IgD-negative memory B cell (primary cell): ENCODE data around the gene SMIM1. TPM values are rescaled to one million over a fixed set of nuclear protein-coding genes. Genes with fewer than 3 reads are reported as not detected.
"Not testable (repeated sequence)": the region's sequence is repeated elsewhere in the genome, so short reads cannot be mapped to it uniquely, and the experiment has no call there.

Source experiments
- H3K27ac Mint-ChIP-seq, 3 donors: one replicate each; pipeline ENCODE4 v1.8.0; 2020 to 2022; ENCODE audit warnings: mild to moderate bottlenecking in 3 of 3, mixed read lengths in 3 of 3, moderate library complexity in 1 of 3
- H3K27me3 Mint-ChIP-seq: one replicate; pipeline ENCODE4 v1.8.0; 2021; ENCODE audit warnings: mixed read lengths
- H3K36me3 Mint-ChIP-seq: one replicate; pipeline ENCODE4 v1.8.0; 2020; ENCODE audit warnings: mild to moderate bottlenecking, mixed read lengths
- H3K4me1 Mint-ChIP-seq, 3 donors: one replicate each; pipeline ENCODE4 v1.8.0; 2020 to 2022; ENCODE audit warnings: mixed read lengths in 3 of 3, mild to moderate bottlenecking in 1 of 3
- H3K4me3 Mint-ChIP-seq, 4 donors: one replicate each; pipeline ENCODE4 v1.8.0; 2020 to 2022; ENCODE audit warnings: mild to moderate bottlenecking in 4 of 4, mixed read lengths in 4 of 4, moderate library complexity in 3 of 4
- H3K9me3 Mint-ChIP-seq, 3 donors: one replicate each; pipeline ENCODE4 v1.8.0; 2020 to 2021; ENCODE audit warnings: mixed read lengths in 3 of 3, mild to moderate bottlenecking in 1 of 3
- polyA plus RNA-seq: library from polyadenylated mRNA; unstranded; fragments of 300-500 nt; fragmentation: Illumina TruSeq; gene quantifications from one replicate; pipeline ENCODE4 v1.2.3, GENCODE V29; 2021

Gene SMIM1
- polyA plus RNA-seq, 1 donor from 2014 or later, result not detected

DNA sequence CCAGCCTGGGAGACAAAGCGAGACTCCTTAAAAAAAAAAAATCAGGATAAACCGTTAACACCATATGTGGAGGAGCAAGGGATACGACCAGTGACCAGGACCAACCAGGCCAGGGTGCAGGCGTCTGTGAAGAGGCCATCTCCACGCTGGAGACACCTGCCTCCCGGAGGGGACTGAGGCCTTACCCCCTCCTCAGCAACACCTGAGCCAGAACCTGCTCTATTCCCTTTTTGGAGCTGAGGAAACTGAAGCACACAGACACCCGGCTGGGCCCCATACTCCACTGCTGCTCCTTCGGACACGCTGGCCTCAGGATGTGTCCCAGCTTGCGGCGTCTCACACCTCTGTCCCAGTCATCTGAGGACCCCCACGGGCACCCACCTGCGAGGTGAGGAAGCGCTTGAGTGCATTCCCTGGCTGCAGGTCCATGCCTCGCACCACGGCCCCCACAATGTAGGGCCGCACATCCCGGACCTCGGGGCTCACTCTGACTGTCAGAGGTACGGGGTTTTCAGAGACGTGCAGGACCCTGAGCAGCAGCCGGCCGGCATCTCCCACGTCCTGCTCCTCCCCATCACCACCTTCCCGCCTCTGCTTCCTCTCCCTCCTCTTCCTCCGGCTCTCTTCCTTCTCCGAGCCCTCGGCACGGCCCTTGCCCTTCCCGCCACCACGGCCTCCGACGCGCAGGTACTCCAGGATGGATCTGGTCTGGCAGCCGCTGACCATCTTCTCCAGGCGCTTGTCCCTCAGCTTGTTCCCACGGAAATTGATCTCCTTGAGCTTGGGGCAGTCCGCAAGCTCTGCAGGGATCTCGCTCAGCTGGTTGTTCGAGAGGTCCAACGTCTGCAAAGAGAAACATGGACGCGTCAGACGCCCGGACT is 14.2 kb downstream of the SMIM1 start:
- H3K27ac Mint-ChIP-seq, result peak overlapping the region in 1 of 3 donors; percentile 67
- H3K36me3 Mint-ChIP-seq, result peaks cover 11% of the 10 kb centered on the region
- no peak overlapping the region for H3K4me3 Mint-ChIP-seq
- H3K9me3 Mint-ChIP-seq, result no peaks in the 10 kb centered on the region
- peaks cover 0 to 7% (median 0%) of the 10 kb centered on the region in 3 donors for H3K4me1 Mint-ChIP-seq
- H3K27me3 Mint-ChIP-seq, result no peaks in the 10 kb centered on the region

DNA sequence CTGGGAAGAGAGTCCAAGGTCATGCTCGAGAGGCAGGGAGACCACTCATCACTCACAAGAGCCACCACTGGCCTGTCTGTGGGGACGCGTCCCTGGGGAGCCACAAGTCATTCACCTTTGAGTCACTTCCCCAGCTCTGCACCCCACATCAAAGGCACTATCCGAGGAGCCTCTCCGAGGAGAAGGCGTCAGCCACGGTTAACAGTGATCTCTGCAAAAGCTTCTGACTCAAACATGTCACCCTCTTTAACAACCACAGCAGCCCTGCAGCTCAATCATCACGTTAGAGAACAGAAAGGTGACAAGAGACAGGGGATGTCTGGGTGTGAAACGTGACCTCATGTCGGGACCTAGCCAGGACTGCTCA is 14.8 kb downstream of the SMIM1 start:
- Mint-ChIP-seq H3K4me1 (peaks cover 0 to 9% (median 0%) of the 10 kb centered on the region in 3 donors), H3K4me3 (no peak overlapping the region), H3K27me3 (no peaks in the 10 kb centered on the region), H3K9me3 (no peaks in the 10 kb centered on the region), H3K27ac (peak overlapping the region in 1 of 3 donors; percentile 67), H3K36me3 (peaks cover 11% of the 10 kb centered on the region)

DNA sequence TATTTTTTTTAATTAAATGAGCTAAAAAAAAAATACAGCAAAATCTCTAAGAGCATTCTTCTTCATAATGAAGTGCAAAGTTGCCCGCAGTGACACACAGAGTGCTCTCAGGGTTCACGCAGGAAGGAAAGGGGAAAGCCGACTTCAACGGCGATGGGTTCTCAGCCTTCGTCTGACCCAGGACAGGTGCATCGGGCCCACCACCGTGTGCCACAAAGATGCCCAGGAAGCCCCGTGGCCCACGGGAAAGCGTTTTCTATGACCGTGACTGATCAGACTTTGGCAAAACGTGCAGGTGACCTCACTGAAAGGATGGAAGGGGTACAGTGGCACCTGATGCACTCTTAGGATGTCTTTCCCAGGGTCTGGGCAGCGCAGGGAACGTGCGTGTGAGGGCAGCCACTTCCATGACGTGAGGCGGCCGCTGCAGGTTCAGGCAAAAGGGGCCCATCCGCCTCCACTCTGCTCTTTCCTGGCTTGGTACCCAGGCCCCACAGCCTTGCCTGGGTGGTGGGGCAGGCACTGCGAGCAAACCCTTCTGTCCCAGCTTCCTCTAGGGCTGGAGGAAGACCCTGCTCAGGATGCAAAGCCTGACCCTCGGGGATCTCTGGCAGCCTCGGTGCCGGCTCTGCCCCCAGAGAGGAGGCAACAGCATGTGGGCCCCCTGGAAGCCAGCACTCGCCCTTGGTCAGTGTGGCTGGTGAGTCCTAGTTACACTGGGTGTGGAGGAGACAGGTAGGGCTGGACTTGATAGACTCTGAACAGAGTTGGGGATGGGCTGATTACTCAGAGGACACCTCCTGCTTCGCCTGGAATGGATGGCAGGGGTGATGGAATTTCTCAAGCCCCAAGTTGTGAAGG is 15.4 kb downstream of the SMIM1 start:
- H3K4me1 Mint-ChIP-seq, result peaks cover 0 to 12% (median 3%) of the 10 kb centered on the region in 3 donors
- H3K27ac Mint-ChIP-seq, result peak overlapping the region in 1 of 3 donors; percentile 67
- H3K27me3 Mint-ChIP-seq, result no peaks in the 10 kb centered on the region
- H3K9me3 Mint-ChIP-seq, result no peaks in the 10 kb centered on the region
- peaks cover 11% of the 10 kb centered on the region for H3K36me3 Mint-ChIP-seq
- no peak overlapping the region for H3K4me3 Mint-ChIP-seq

DNA sequence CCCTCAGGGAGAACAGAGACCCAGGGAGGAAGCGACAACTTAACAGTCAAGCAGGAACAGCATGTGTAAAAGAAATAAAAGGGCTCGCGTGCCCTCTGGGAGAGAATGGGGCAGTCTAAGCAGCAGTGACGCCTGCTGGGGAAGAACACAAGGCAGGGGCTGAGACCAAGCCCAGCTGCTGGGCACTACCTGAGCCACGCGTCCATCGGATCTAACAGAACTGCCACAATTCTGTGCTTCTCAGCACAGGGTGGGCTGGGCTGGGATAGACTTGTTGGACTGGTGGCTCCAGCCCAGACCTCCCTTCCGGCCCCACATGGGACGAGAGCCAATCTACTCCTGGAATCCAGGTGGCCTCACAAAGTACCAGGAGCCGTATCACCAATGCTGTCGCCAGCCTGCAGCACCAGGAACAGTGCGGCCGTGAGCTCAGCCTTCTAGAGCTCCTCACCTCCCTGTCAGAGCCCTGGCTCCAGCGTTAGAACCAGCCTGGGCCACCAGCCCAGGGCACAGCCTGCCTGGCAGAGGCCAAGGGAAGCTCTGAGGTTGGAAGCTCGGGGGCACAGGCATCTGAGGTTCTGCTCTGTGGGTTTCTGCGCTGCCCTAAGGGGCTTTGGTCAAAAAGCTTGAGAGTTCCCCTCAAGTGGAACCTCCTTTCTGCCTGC is 16.3 kb downstream of the SMIM1 start:
- no peak overlapping the region for H3K27ac Mint-ChIP-seq

DNA sequence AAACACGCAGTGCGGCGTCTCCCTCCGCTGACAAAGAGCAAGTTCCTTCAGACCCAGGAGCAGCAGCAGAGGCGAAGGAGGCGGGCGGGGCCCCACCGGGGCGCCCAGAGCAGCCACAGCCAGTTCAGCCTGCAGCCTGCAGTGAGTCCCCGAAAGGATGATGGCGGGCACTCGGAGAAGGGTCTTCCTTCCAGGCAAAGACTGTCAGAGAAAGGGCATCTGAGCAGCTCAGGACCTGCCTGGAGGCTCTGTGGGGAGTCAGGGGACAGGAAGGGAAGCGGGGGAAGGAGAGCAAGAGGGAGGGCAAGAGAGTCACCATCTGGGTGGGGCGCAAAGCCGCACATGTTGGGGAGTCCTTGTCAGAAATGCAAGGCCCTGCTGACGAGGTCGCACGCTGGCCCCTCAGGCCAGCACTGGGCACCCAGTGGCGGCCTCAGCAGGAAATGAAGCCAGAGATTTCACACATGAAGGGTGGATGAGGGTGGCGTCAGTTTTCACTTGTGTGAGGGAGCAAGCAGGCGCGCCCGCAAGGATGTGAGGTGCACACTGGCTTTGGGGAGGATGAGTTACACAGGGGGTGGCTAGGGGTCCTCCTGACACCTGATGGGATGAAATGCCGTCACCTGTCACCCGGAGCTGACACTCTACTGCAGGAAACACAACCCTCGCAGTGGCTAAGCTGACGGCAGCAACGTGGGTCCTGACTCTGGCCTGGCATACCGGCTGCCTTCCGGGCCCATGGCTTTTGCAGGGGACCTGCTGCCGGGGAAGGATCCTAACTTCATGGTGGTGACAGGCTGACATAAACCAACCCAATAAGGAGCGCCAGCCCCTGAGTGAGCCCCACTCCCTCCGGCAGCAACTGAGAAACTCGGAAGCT is 17.1 kb downstream of the SMIM1 start:
- no peaks in the 10 kb centered on the region for H3K27me3 Mint-ChIP-seq
- no peak overlapping the region for H3K27ac Mint-ChIP-seq

More for the DNA sequence above, 16.3 kb downstream of the SMIM1 start:
- Mint-ChIP-seq H3K4me3 (no peak overlapping the region), H3K36me3 (peaks cover 8% of the 10 kb centered on the region), H3K27me3 (no peaks in the 10 kb centered on the region), H3K4me1 (peaks cover 0 to 16% (median 3%) of the 10 kb centered on the region in 3 donors), H3K9me3 (no peaks in the 10 kb centered on the region)

DNA sequence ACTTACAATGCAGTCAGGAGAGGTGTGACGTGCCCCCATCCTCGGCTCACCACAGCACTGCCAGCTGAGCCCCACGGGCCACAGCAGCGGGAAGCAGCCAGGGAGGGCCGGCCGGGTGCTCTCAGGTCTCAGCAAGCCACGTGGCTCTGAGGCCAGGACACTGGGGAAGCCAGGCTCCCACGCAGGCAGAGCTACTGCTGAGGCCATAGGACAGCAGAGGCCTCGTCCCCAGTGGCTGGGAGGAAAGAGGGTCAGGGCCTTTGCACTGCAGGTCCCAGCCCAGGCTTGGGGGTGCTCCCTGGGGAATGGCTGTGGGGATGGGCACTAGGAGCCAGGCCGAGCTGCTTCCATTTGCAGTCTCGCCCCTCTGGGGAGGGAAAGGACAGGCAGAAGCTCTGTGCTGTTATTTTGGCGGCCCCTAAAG is 18.0 kb downstream of the SMIM1 start:
- H3K27ac Mint-ChIP-seq, result no peak overlapping the region
- H3K36me3 Mint-ChIP-seq, result peaks cover under 1% of the 10 kb centered on the region
- H3K27me3 Mint-ChIP-seq, result no peaks in the 10 kb centered on the region
- H3K4me1 Mint-ChIP-seq, result peaks cover 0 to 22% (median 9%) of the 10 kb centered on the region in 3 donors
- peak overlapping the region in 1 of 4 donors; percentile 47 for H3K4me3 Mint-ChIP-seq
- no peaks in the 10 kb centered on the region for H3K9me3 Mint-ChIP-seq

More for the DNA sequence above, 17.1 kb downstream of the SMIM1 start:
- Mint-ChIP-seq H3K4me3 (peak overlapping the region in 1 of 4 donors; percentile 48), H3K36me3 (peaks cover 6% of the 10 kb centered on the region), H3K4me1 (peaks cover 0 to 16% (median 3%) of the 10 kb centered on the region in 3 donors), H3K9me3 (no peaks in the 10 kb centered on the region)

- peaks cover 0 to 22% (median 10%) of the 10 kb centered on the region in 3 donors for H3K4me1 Mint-ChIP-seq
- H3K27ac Mint-ChIP-seq, result no peak overlapping the region
- H3K9me3 Mint-ChIP-seq, result no peaks in the 10 kb centered on the region
Observed at GRCh38 chr1:3790952-3791351, 18.4 kb downstream of the SMIM1 start.

GRCh38 chr1:3795453-3796214 is 23.1 kb downstream of the SMIM1 start:
- Mint-ChIP-seq H3K36me3 (no peaks in the 10 kb centered on the region), H3K4me3 (peak overlapping the region; percentile 81 to 92 (median 86)), H3K27me3 (peaks cover 5% of the 10 kb centered on the region), H3K27ac (no peak overlapping the region), H3K9me3 (peaks cover 0 to 5% (median 0%) of the 10 kb centered on the region in 3 donors), H3K4me1 (peaks cover 10 to 23% (median 21%) of the 10 kb centered on the region in 3 donors)

More at GRCh38 chr1:3790952-3791351, 18.4 kb downstream of the SMIM1 start:
- Mint-ChIP-seq H3K27me3 (no peaks in the 10 kb centered on the region), H3K36me3 (no peaks in the 10 kb centered on the region), H3K4me3 (peak overlapping the region in 1 of 4 donors; percentile 47)

GRCh38 chr1:3796215-3797061 is 23.9 kb downstream of the SMIM1 start, which contains the start of gene LRRC47:
Gene LRRC47, minus strand, starts transcription at chr1:3796498. Its CDS starts 22 bp downstream, at chr1:3796476.
- H3K4me3 Mint-ChIP-seq, result peak within 1 kb of the TSS; percentile 92 to 99 (median 96)
- peaks cover 14 to 29% (median 24%) of the 10 kb centered on the region in 3 donors for H3K4me1 Mint-ChIP-seq
- H3K27me3 Mint-ChIP-seq, result peaks cover 12% of the 10 kb centered on the region
- H3K27ac Mint-ChIP-seq, result peak within 1 kb of the TSS; percentile 70 to 97 (median 94)
- peaks cover 2% of the 10 kb centered on the region for H3K36me3 Mint-ChIP-seq
- peaks cover 0 to 5% (median 0%) of the 10 kb centered on the region in 3 donors for H3K9me3 Mint-ChIP-seq

DNA sequence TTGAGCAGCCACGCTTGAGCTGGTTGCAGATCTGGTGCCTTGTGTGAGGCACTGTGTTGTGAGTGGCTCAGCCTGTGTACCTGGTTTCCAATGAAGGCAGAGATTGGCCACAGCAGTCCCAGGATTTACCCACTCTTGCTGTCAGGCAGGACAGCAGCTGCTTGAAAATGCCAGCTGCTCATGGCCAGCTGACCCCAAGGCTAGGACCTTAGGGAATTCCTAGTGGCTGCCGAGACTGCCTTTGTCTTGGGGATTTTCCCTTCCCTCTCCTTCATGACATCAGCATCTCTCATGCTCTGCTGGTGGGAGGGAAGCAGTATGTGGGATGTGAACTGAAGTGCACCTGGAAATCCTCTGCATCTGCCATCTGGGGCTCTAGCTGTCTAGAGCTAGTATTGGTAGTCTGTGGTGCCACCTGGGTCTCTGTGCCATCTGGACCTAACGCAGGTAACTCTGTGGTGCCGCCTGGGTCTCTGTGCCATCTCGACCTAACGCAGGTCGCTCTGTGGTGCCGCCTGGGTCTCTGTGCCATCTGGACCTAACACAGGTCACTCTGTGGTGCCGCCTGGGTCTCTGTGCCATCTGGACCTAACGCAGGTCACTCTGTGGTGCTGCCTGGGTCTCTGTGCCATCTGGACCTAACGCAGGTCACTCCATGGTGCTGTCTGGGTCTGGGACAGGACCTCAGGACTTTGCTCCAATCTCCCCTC is 27.6 kb downstream of the SMIM1 start:
- peaks cover 30% of the 10 kb centered on the region for H3K27me3 Mint-ChIP-seq
- peaks cover 20 to 27% (median 23%) of the 10 kb centered on the region in 3 donors for H3K4me1 Mint-ChIP-seq
- H3K4me3 Mint-ChIP-seq, result peak overlapping the region in 1 of 4 donors; percentile 86
- H3K27ac Mint-ChIP-seq, result no peak overlapping the region
- H3K9me3 Mint-ChIP-seq, result peaks cover 0 to 5% (median 0%) of the 10 kb centered on the region in 3 donors
- peaks cover 2% of the 10 kb centered on the region for H3K36me3 Mint-ChIP-seq

GRCh38 chr1:3800795-3801194 is 28.2 kb downstream of the SMIM1 start:
- Mint-ChIP-seq H3K4me1 (peaks cover 15 to 27% (median 20%) of the 10 kb centered on the region in 3 donors), H3K27ac (peak overlapping the region in 1 of 3 donors; percentile 78), H3K4me3 (peak overlapping the region in 2 of 4 donors; percentile 41 to 86), H3K27me3 (peaks cover 34% of the 10 kb centered on the region)
- not testable (repeated sequence) for H3K9me3 Mint-ChIP-seq, H3K36me3 Mint-ChIP-seq
